Activated naive CD8-positive, alpha-beta T cell treated with anti-CD3 and anti-CD28 coated beads for 36 hours (primary cell): ENCODE results near the gene TMEM209. TPM values are rescaled to one million over a fixed set of nuclear protein-coding genes. Genes with fewer than 3 reads are reported as not detected.
"Not testable (repeated sequence)": the region's sequence is repeated elsewhere in the genome, so short reads cannot be mapped to it uniquely, and the experiment has no call there.

Experiments
- DNase-seq: peaks from one replicate; pipeline ENCODE4 v3.0.0; 2021
- H3K27ac Mint-ChIP-seq: one replicate; pipeline ENCODE4 v1.8.0; 2022; ENCODE audit warnings: mild to moderate bottlenecking, moderate library complexity, mixed read lengths
- H3K27me3 Mint-ChIP-seq: one replicate; pipeline ENCODE4 v1.8.0; 2022; ENCODE audit warnings: mild to moderate bottlenecking, mixed read lengths
- H3K36me3 Mint-ChIP-seq: one replicate; pipeline ENCODE4 v1.8.0; 2021; ENCODE audit warnings: mild to moderate bottlenecking, mixed read lengths
- H3K4me1 Mint-ChIP-seq: one replicate; pipeline ENCODE4 v1.8.0; 2021; ENCODE audit warnings: mixed read lengths
- H3K4me3 Mint-ChIP-seq: one replicate; pipeline ENCODE4 v1.8.0; 2022; ENCODE audit warnings: mild to moderate bottlenecking, moderate library complexity, mixed read lengths
- H3K9me3 Mint-ChIP-seq: one replicate; pipeline ENCODE4 v1.8.0; 2022; ENCODE audit warnings: mixed read lengths
- total RNA-seq, 2 experiments: library from RNA; stranded (reverse); gene quantifications; one replicate each; pipeline ENCODE4 v1.2.3, GENCODE V29; 2021

Gene TMEM209
- total RNA-seq, 2 experiments from 2014 or later, result 47.2 to 52.4 TPM

DNA sequence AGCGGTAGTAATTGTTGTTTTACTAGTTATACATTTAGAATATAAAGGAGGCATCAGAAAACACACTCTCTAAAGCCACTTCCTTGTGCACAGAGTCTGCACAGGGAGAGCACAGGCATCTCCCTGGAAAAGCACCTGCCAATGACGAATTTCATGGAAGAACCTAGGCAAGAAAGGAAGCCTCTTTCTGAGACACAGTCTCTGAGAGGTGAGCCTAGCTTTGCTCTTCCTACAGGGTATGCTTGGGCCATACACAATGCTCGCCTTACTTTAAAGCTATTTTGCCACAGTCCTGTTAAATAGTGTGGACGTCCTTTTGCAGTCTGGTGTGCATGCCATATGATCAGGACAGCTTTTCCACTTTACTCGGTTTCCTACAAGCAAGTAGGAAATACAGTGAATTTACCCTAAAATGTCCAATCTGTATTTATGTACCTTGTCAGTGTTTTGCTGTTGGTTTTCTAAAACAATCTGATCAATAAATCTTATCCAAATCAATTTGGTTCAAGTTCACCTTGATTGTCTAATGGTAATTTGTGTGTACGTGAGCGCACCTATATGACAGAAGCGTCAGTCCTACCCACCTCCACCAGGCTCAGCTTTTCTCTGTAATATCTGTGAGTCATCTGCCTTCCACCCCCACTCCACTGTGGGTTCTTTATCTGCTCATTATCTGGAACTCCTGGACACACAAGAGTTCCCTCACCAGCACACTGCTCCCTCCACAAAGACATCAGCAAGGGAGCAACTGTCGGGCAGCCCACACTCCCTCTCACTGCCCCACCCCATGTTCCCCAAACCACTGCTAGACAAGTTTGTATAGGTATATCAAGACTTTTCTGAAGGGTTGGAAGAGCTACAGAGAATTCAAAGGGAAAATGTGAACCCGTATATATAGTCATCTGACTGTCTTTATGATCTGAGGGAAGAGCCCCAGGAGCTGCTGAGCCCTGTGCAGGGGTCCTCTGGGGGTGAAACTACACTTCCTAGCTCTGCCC lies 69.7 kb downstream of the TMEM209 start:
- peaks cover 7% of the 10 kb centered on the region for H3K4me1 Mint-ChIP-seq
- peaks cover 11% of the 10 kb centered on the region for H3K36me3 Mint-ChIP-seq
- H3K27me3 Mint-ChIP-seq, result no peaks in the 10 kb centered on the region
- H3K4me3 Mint-ChIP-seq, result no peak overlapping the region
- DNase-seq, result no peak
- H3K9me3 Mint-ChIP-seq, result no peaks in the 10 kb centered on the region
- H3K27ac Mint-ChIP-seq, result no peak overlapping the region

DNA sequence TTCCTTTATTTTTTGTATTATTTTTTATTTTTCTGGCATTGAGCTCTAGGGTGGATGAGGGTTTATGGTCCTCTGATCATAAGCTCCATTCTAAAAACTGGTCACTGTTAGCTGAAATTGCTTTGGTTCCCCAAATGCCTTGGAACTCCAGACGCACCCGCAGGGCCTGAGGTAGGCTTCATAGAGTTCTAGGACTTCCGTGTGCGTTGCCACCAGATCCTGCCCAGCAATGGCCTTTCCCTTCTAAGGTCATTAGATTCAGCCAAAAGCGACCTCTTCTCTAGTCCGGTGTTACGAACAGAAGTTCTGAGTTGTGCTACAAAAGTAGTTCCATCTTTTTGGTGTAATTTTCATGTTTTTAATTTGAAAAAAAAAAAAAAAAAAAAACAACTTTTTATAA lies 70.5 kb downstream of the TMEM209 start:
- no peaks in the 10 kb centered on the region for H3K9me3 Mint-ChIP-seq
- DNase-seq, result no peak
- peaks cover 7% of the 10 kb centered on the region for H3K4me1 Mint-ChIP-seq
- H3K27me3 Mint-ChIP-seq, result no peaks in the 10 kb centered on the region
- peaks cover 14% of the 10 kb centered on the region for H3K36me3 Mint-ChIP-seq
- no peak overlapping the region for H3K27ac Mint-ChIP-seq
- no peak overlapping the region for H3K4me3 Mint-ChIP-seq

DNA sequence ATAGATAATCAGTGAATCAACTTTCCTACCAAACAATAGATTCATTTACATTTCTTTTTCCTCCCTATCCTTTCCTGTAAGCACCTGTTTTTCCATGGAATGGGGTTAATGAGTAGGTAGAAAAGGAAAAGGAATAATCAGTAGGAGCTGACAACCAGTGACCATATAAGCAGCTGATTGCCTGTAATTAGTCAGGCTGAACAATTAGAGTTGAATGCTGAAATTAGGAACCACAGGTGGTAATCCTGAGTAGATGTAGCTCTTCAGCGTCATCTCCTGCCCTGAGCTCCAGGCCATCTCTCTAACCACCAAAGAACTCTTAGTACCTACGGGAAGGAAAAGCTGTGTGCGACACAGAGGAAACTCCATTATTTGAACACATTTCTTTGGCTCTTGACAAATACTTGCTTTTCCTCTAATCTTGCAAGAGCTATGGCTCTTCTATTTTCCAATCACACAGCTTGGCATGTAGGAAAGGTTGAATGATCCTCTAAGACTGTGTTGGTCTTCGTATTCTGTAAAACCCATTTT lies 71.0 kb downstream of the TMEM209 start:
- H3K9me3 Mint-ChIP-seq, result no peaks in the 10 kb centered on the region
- H3K4me1 Mint-ChIP-seq, result peaks cover 7% of the 10 kb centered on the region
- no peak for DNase-seq
- H3K27ac Mint-ChIP-seq, result no peak overlapping the region
- H3K4me3 Mint-ChIP-seq, result no peak overlapping the region
- H3K36me3 Mint-ChIP-seq, result peaks cover 19% of the 10 kb centered on the region
- no peaks in the 10 kb centered on the region for H3K27me3 Mint-ChIP-seq

DNA sequence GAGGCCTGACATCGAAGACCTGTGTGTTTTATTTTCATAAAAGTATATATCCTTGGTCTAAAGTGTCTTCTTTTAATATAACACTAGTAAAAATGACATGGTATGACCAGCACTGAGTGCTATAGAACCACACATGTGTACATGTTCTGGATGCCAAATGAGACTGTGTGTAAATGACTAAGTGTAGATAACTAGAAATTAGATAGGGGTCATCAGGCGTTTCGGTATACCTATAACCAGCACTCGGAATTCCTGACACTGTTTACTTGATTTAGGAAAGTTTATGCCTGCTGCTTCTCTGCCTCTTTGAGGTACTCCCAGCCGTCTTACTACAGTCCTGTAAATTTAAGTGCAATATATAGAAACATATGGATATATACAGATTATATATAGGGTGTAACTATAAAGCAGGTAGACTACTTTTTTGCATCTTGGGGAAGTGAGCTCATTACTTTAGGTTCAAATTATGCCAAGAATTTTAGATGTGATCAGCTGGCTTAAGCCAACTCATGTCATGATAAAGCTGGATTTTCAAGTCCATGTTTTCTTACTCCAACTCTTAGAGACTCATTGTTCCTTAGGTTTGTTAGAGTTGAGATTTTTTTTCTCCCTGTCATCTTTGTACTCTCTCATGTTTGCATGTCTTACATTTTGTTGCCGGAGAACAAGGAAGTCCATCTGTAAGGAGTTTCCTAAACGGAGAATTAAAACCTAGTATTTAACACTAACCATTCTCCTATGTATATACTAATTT lies 72.0 kb downstream of the TMEM209 start:
- Mint-ChIP-seq H3K27ac (no peak overlapping the region), H3K36me3 (peaks cover 22% of the 10 kb centered on the region), H3K4me3 (no peak overlapping the region), H3K27me3 (no peaks in the 10 kb centered on the region), H3K4me1 (peaks cover 7% of the 10 kb centered on the region), H3K9me3 (no peaks in the 10 kb centered on the region)
- DNase-seq, result no peak

DNA sequence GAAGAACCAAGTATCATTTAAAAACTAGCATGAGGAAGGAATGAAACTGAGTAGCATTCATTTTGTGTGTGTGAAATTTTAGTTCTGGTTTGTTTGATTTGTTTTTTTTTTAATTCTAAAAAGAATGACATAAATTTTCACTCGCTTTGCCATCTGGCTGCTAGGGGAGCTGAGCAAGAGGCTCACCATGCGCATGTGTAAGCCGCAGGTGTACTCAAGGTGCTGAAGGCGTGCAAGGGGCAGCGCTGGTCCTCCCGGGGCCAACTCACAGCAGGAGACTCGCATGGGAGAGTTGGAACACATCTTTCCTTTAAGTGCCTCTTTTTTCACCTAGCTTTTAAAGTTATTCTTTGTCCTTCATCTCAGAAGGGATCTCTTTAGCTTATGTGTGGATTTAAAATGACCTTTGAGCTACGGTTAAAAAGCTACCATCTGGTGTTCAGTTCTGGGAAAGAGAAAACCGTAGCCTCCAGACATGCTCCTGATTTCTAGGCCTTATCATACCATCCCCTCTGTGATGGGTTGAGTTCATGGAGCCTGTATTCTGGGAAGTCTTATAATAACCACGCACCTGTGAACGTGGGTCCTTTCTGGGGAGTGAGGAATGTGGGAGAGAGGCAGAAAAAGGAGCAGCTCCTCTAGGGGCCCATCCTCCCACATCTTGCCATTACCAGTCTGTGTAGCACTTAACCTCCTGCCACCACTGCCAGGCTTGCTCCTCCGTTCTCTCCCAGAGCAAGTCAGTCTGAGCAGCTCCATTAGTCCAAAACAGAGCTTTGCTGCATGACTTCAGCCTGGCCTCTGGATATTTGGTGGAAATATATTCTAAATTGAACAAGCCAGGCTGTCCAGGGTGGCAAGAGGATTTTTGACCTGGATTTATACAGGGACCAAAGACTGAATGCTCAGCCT lies 73.0 kb downstream of the TMEM209 start:
- peaks cover 15% of the 10 kb centered on the region for H3K36me3 Mint-ChIP-seq
- H3K4me1 Mint-ChIP-seq, result peaks cover 7% of the 10 kb centered on the region
- H3K4me3 Mint-ChIP-seq, result no peak overlapping the region
- no peak for DNase-seq
- no peaks in the 10 kb centered on the region for H3K27me3 Mint-ChIP-seq
- H3K9me3 Mint-ChIP-seq, result no peaks in the 10 kb centered on the region
- no peak overlapping the region for H3K27ac Mint-ChIP-seq

DNA sequence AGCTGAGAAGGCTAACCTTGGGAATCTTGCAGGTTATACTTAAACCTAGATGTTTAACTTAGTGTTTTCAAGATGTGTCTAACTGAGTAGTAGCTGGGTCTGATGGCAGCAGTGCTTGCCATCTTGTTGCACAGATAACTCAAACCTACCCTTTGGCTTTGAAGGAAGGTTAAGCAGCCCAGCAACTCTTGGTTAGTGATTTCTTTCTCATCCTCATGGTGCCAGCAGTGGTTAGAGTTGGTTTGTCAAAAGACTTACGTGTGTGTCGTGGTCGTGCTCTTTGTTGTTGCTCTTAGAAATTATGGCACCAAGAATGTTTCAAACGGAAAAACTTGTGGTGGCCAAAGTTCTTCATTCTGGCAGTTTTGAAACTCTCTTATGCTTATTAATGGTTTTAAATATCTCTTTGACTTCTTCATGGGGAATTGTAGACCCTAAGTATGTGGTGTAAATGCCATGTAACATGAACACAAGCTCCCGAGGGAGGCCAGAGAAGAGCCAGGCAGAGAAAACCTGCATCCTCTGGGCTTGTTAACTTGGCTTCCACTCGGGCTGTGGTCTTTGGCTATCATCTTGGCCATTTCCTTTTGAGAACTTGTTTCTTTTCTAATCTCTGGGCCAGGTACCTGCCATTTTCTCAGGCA lies 73.9 kb downstream of the TMEM209 start:
- Mint-ChIP-seq H3K27me3 (no peaks in the 10 kb centered on the region), H3K9me3 (no peaks in the 10 kb centered on the region), H3K36me3 (peaks cover 20% of the 10 kb centered on the region), H3K27ac (peak overlapping the region; percentile 38), H3K4me3 (no peak overlapping the region), H3K4me1 (peaks cover 7% of the 10 kb centered on the region)
- DNase-seq, result no peak

DNA sequence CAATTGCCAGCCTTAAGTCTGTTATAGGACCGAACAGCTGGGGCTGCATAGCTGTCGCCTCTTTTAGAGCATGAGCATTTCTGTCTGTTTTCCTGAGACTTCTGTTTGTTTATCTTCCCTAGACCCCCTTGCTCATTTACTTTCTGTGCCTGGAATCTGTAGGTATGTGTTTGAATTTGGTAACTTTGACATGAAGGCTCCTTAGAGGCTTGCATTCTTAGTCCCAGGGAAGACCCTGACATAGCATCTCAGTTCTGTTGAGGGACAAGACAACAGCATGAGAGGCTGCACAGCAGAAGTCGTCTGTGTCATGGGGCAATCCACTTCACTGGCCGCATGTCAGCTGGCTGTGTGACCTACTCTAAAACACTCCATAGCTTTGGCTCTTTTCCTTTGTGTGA lies 76.2 kb downstream of the TMEM209 start:
- H3K27ac Mint-ChIP-seq, result no peak overlapping the region
- no peaks in the 10 kb centered on the region for H3K4me1 Mint-ChIP-seq
- H3K9me3 Mint-ChIP-seq, result no peaks in the 10 kb centered on the region
- H3K36me3 Mint-ChIP-seq, result peaks cover 16% of the 10 kb centered on the region
- no peaks in the 10 kb centered on the region for H3K27me3 Mint-ChIP-seq
- DNase-seq, result no peak
- no peak overlapping the region for H3K4me3 Mint-ChIP-seq

DNA sequence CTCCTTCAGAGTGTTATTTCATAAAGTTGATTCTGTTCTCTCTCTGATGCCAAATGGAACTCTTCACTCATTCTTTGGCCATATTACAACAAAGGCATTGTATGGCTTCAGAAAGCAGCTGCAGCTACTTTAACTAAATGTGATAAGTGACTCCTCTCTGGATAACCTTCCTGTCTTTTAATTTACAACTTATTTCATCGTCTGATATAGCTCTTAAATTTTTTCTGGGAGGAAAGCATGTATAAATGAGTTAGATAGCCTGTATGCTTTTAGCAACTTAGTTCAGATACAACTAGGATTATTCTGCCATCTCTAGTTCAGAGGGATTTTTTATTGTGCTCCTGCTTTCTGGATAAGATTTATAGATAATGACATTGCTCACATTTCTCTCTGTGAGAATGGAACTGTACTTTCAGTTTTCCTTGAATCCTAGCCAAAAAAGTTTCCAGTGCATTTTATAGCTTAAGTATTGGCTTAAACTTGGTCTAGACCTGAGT lies 77.3 kb downstream of the TMEM209 start:
- no peaks in the 10 kb centered on the region for H3K9me3 Mint-ChIP-seq
- H3K4me1 Mint-ChIP-seq, result no peaks in the 10 kb centered on the region
- H3K27ac Mint-ChIP-seq, result no peak overlapping the region
- no peak for DNase-seq
- H3K27me3 Mint-ChIP-seq, result no peaks in the 10 kb centered on the region
- peaks cover 17% of the 10 kb centered on the region for H3K36me3 Mint-ChIP-seq
- no peak overlapping the region for H3K4me3 Mint-ChIP-seq

DNA sequence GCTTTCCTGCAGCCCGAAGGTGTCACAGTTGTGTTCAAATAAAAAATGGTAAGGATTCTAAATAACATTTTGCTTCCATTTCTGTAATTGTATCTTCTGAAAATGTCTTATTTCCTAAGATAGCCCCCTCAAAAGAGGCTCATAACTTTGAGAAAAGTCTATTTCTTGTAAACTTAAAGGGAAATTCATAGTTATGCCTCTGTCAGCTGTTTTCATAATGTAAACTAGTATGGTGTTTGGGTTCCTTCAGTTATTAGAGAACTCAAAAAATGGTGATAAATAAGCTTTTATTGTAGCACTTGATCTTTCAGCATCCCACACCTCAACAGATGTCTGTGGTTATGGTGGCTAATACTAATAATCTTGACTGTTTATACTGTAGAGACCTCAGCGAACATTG lies 77.8 kb downstream of the TMEM209 start:
- Mint-ChIP-seq H3K4me1 (no peaks in the 10 kb centered on the region), H3K9me3 (no peaks in the 10 kb centered on the region), H3K36me3 (peaks cover 22% of the 10 kb centered on the region), H3K27me3 (no peaks in the 10 kb centered on the region), H3K4me3 (no peak overlapping the region), H3K27ac (no peak overlapping the region)
- no peak for DNase-seq

DNA sequence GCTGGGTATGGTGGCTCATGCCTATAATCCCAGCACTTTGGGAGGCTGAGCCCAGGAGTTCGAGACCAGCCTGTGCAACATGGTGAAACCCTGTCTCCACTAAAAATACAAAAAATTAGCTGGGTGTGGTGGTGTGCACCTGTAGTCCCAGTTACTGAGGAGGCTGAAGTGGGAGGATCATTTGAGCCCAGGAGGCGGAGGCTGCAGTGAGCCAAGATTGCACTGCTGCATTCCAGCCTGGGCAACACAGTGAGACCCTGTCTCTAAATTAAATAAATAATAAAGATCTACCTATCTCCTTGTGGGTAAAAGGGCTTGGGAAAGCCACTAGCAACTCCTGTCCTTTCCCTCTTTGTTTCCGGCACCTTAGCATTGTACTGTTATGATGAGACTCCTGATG lies 78.4 kb downstream of the TMEM209 start:
- H3K27me3 Mint-ChIP-seq, DNase-seq, H3K4me1 Mint-ChIP-seq, H3K9me3 Mint-ChIP-seq, H3K4me3 Mint-ChIP-seq, H3K27ac Mint-ChIP-seq: not testable (repeated sequence)
- H3K36me3 Mint-ChIP-seq, result peaks cover 22% of the 10 kb centered on the region

DNA sequence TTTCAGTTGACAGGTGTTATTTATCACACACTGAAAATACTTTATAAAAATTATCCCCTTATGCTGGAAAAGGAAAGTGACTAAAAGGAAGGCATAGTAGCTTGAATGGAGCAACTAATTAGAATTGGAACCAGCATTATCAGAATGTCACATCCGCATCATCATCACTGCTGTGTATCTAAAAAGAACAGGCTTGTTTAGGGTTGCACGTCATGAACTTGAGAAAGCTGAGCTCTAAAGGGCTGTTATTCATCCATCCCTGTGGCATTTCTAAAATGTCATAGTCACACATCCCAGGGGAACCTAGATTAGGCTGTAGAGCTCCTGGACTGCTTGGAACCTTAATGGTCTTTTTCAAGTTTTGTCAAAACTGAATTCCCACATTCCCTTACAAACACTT lies 80.5 kb downstream of the TMEM209 start:
- no peak overlapping the region for H3K4me3 Mint-ChIP-seq
- H3K36me3 Mint-ChIP-seq, result peaks cover 21% of the 10 kb centered on the region
- no peak for DNase-seq
- H3K27me3 Mint-ChIP-seq, result no peaks in the 10 kb centered on the region
- H3K27ac Mint-ChIP-seq, result no peak overlapping the region
- no peaks in the 10 kb centered on the region for H3K9me3 Mint-ChIP-seq
- no peaks in the 10 kb centered on the region for H3K4me1 Mint-ChIP-seq

DNA sequence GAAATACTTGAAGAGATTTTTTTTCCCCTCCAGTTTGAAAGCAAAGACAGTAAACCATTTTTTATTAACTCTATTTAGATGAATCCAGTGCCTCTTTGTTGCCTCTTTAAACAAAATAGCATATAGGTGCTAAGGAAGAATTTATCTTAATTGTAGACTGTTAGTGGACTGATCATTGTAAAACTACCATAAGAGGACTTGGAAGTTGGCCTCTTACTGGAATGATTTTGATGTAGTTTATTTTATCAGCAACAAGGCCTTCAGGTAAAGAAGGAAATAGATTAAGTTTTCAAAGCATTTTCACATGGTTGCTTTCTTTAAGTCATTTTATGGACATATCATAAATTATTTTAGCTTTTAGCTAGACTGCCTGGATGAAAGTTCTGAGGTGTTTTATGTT lies 81.7 kb downstream of the TMEM209 start:
- Mint-ChIP-seq H3K4me3 (no peak overlapping the region), H3K36me3 (peaks cover 17% of the 10 kb centered on the region), H3K27ac (no peak overlapping the region), H3K9me3 (no peaks in the 10 kb centered on the region), H3K27me3 (no peaks in the 10 kb centered on the region), H3K4me1 (no peaks in the 10 kb centered on the region)
- DNase-seq, result no peak

DNA sequence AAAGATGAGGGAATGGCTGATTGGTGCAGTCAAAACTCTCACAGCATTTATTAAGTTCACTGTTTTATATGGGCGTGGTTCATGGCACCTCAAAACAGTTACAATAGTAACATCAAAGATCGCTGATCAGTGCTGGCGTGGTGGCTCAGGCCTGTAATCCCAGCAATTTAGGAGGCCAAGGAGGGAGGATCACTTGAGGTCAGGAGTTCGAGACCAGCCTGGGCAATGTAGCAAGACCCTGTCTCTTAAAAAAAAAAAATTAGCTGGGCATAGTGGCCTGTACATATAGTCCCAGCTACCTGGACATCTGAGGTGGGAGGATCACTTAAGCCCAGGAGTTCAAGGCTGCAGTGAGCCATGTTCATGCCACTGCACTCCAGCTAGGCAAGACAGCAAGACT lies 86.4 kb downstream of the TMEM209 start:
- DNase-seq, result no peak
- H3K27ac Mint-ChIP-seq, result no peak overlapping the region
- H3K4me1 Mint-ChIP-seq, result peaks cover 5% of the 10 kb centered on the region
- H3K27me3 Mint-ChIP-seq, result no peaks in the 10 kb centered on the region
- H3K4me3 Mint-ChIP-seq, result no peak overlapping the region
- H3K36me3 Mint-ChIP-seq, result peaks cover 21% of the 10 kb centered on the region
- H3K9me3 Mint-ChIP-seq, result no peaks in the 10 kb centered on the region

DNA sequence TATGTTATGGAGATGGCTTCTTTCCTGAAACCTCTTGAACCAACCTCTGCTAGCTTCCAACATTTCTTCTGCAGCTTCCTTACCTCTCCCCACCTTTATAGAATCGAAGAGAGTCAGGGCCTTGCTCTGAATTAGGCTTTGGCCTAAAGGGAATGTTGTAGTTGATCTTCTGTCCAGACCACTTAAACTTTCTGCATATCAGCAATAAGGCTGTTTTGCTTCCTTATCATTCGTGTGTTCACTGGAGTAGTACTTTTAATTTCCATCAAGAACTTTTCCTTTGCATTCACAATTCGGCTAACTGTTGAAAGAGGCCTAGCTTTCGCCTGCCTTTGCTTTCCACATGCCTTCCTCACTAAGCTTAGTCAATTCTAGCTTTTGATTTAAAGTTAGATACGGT lies 86.9 kb downstream of the TMEM209 start:
- Mint-ChIP-seq H3K27me3 (no peaks in the 10 kb centered on the region), H3K27ac (no peak overlapping the region), H3K4me1 (peaks cover 5% of the 10 kb centered on the region), H3K4me3 (no peak overlapping the region), H3K36me3 (peaks cover 21% of the 10 kb centered on the region), H3K9me3 (no peaks in the 10 kb centered on the region)
- DNase-seq, result no peak
